ENCODE results near the gene ZNF254.

ZNF254 gene

GRCh38 chr19:24140591-24140990 lies 53.6 kb downstream of the ZNF254 start:
- no peak for TF ChIP-seq CTCF (conservative IDR thresholded peaks at IDR 0.05; ENCODE audit: low read depth, low read length)
- H3K4me3 ChIP-seq (ENCODE audit: low read depth, low read length): no peak overlapping the region
- DNase-seq (ENCODE audit: low read depth): no peak

- no peak for TF ChIP-seq CTCF (conservative IDR thresholded peaks at IDR 0.05; ENCODE audit: low read depth, low read length)
- no peak for DNase-seq (ENCODE audit: low read depth)
- H3K4me3 ChIP-seq (ENCODE audit: low read depth, low read length): no peak overlapping the region
These were observed 54.6 kb downstream of the ZNF254 start for GRCh38 chr19:24141612-24142011.

GRCh38 chr19:24142771-24143170 lies 55.8 kb downstream of the ZNF254 start:
- TF ChIP-seq CTCF (conservative IDR thresholded peaks at IDR 0.05; ENCODE audit: low read depth, low read length): no peak
- no peak for DNase-seq (ENCODE audit: low read depth)
- no peak overlapping the region for H3K4me3 ChIP-seq (ENCODE audit: low read depth, low read length)

GRCh38 chr19:24159707-24160106 lies 72.7 kb downstream of the ZNF254 start:
- TF ChIP-seq CTCF (conservative IDR thresholded peaks at IDR 0.05; ENCODE audit: low read depth, low read length): peak; percentile 80
- peak; percentile 58 for DNase-seq (ENCODE audit: low read depth)
- H3K4me3 ChIP-seq (ENCODE audit: low read depth, low read length): no peak overlapping the region

GRCh38 chr19:24166055-24166454 lies 79.1 kb downstream of the ZNF254 start:
- TF ChIP-seq CTCF (conservative IDR thresholded peaks at IDR 0.05; ENCODE audit: low read depth, low read length): no peak
- no peak overlapping the region for H3K4me3 ChIP-seq (ENCODE audit: low read depth, low read length)
- peak; percentile 52 for DNase-seq (ENCODE audit: low read depth)

GRCh38 chr19:24173882-24174281 lies 86.9 kb downstream of the ZNF254 start:
- TF ChIP-seq CTCF (conservative IDR thresholded peaks at IDR 0.05; ENCODE audit: low read depth, low read length): no peak
- H3K4me3 ChIP-seq (ENCODE audit: low read depth, low read length): no peak overlapping the region
- no peak for DNase-seq (ENCODE audit: low read depth)

- H3K4me3 ChIP-seq (ENCODE audit: low read depth, low read length): no peak overlapping the region
- TF ChIP-seq CTCF (conservative IDR thresholded peaks at IDR 0.05; ENCODE audit: low read depth, low read length): no peak
- no peak for DNase-seq (ENCODE audit: low read depth)
These were observed 90.7 kb downstream of the ZNF254 start for GRCh38 chr19:24177686-24178085.

Measured in choroid plexus epithelial cell (primary cell).